Measurements from ENCODE around the gene SMURF1.

DNA sequence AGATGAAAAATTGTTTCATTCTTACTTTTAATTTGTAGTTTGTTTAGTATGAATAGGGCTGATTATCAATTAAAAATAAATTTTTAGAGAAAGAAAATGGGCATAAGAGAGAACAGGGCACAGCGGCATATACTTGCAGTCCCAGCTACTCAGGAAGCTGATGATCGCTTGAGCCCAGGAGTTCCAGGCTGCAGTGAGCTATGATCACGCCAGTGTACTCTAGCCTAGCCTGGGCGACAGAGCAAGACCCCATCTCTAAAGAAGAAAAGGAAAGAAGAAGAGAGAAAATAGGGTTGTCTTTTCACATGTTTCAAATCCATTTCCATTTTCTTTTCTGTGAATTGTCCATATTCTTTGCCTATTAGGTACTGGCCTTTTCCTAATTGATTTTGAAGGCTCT, 8.0 kb downstream of the SMURF1 start:
- TF ChIP-seq, protein P1, sequence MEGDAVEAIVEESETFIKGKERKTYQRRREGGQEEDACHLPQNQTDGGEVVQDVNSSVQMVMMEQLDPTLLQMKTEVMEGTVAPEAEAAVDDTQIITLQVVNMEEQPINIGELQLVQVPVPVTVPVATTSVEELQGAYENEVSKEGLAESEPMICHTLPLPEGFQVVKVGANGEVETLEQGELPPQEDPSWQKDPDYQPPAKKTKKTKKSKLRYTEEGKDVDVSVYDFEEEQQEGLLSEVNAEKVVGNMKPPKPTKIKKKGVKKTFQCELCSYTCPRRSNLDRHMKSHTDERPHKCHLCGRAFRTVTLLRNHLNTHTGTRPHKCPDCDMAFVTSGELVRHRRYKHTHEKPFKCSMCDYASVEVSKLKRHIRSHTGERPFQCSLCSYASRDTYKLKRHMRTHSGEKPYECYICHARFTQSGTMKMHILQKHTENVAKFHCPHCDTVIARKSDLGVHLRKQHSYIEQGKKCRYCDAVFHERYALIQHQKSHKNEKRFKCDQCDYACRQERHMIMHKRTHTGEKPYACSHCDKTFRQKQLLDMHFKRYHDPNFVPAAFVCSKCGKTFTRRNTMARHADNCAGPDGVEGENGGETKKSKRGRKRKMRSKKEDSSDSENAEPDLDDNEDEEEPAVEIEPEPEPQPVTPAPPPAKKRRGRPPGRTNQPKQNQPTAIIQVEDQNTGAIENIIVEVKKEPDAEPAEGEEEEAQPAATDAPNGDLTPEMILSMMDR (IDR thresholded peaks at IDR 0.05; ENCODE audit: insufficient read depth, low read depth, low read length), result no peak
- no peak for TF ChIP-seq EZH2 (IDR thresholded peaks at IDR 0.05; ENCODE audit: insufficient read depth, low read length)
